ENCODE data around the gene SYT1.
"Not testable (repeated sequence)": the region's sequence is repeated elsewhere in the genome, so short reads cannot be mapped to it uniquely, and the experiment has no call there.

SYT1 gene

DNA sequence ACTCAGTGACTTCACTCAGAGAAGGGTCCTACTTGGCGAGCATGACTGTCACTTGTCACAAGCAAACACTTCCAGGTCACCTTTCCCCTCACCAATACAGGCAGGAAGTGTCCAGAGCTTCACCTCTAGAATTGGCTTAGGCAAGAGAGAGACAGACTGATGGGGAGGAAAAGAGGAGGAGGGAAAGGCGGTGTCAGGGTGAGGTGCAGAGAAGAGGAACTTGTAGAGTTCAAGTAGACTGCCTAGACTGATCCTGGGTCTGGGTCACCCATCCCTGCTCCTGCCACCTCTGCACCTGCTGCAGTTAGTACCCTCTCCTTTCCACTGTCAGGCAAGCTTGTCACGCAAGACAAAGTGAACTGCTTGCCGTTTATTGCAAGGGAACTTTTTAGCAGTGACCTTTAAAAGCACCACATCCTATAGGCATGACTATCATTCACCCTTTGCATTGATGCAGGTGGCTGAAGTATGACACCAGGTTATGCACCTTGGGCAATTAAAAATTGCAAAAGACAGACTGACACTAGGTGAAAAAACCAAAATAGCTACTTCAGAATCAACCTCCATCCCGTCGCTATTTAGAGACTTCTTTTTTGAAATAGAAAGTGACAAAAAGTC lies 292.4 kb downstream of the SYT1 start:
- no peak for DNase-seq

DNA sequence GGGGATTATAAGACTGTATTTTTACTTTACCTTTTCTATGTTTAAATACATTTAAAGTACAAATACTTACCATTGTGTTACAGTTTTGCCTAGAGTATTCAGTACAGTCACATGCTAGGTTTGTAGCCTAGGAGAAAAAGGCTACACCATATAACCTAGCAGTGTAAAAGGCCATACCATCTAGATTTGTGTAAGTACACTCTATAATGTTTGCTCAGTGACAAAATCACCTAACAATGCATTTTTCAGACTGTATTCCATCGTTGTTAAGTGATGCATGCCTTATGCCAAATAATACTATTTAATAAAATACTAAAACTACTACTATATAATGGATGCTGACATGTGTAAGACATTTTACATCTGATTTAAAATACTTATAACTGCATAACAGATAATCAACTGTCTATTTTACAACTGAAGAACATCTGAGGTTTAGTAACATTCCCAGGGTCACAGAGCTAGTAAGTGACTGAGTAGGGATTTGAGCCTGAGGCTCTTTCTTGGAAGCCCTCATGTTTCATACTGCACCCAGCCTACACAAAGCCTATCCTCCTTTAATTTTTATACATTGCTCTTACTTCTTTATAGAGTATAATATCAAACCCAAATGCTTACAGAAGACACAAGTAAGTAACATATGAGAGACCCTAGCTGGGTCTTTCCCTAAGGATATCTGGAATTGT lies 296.8 kb downstream of the SYT1 start:
- no peak for DNase-seq

DNA sequence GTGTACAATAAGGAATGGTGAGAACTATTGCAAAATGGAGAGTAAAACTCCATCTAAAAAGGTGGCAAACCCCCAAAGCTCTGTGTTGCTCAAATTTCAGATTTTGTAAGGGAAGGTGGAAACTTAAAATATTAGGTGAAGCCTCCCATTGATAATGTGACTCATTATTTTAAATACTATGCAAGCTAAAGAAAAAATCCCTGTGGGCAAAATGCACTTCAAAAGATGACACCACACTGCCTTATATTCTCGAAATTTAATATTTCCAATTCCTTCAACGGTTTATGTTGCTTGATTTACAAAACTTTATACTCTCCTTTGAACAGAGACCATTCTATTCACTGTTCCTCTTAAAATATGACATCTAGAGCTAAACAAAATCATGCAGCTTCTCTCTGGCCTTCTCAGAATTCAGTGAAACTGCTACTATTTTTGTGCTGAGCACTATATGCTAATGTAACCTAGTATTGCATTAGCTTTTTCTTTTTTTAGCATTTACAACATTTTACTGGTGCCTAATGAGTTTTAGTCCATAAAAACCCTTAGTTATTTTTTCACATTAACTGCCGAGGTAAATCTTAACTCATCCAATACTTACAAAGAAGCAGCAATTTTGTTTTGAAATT lies 297.7 kb downstream of the SYT1 start:
- no peak for DNase-seq

DNA sequence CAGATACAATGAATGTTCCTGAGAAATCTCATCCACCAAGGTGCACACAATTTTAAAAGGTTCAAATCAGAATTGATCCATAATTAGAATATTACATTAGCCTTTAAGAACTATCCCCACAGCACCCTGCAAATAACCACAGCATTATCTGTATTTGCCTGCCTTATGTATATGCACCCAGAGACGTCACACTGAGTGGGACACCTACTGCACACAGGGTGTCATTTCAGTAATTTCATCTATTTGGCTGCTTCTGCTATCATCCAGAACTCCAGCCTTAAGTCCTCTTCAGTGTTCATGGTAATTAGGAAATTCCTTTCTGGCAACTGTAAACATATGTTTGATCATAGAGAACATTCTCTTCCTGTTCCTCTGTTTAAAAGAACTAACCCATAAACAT lies 298.4 kb downstream of the SYT1 start:
- no peak for DNase-seq

DNA sequence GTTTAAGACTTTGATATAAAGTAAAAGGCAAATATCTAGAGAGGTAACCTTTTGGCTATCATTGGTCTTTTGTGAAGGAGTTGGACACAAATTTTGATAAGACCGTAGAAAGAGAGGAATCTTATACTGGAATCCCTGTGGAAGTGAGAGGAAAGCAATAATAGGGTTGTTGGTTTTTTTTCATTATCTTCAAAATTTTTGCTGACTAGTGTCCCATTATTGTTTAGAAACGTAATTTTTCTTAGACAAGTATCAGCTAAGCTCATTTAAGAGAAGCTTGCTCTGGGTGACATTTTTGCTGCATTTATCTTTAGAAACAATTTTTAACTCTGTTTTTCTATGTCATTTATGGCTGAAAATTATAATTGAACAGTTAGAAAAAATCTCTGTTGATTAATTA lies 300.3 kb downstream of the SYT1 start:
- DNase-seq: no peak

DNA sequence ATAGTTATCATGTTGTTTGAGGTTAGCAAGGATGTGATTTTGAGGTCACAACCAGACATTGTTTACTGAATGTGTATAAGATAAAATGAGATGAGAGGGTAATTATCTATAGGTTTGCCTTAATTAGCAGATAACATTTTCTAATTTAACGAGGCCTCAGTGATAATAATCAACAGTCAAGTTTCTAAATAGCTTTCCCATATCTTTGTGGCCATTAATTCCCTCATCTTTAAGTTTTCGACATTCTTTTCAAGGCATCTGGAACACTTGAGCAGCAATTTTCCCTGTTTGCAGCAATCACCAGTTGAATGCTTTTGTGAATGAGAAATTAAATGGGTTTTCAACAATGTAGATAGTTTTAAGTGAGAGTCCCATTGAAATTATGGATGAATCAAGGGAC lies 304.1 kb downstream of the SYT1 start:
- DNase-seq: no peak

DNA sequence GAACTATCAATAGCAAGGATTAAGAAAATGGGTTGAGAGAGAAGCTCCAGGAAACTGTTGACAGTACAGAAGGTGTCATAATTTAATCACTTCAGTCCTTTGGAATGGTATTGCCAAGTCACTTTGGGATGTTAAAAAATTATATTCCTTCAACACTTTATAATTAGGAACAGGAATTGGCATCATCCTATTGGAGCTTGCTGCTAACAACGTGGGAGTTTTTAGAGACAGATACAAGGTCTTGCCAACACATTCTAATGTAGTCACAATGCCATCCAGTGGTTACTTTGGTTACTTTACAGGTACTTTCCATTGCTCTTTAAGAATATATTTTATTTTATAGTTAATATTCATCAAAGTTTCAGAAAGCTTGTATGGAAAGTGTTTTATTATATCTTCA lies 310.1 kb downstream of the SYT1 start:
- no peak for DNase-seq

DNA sequence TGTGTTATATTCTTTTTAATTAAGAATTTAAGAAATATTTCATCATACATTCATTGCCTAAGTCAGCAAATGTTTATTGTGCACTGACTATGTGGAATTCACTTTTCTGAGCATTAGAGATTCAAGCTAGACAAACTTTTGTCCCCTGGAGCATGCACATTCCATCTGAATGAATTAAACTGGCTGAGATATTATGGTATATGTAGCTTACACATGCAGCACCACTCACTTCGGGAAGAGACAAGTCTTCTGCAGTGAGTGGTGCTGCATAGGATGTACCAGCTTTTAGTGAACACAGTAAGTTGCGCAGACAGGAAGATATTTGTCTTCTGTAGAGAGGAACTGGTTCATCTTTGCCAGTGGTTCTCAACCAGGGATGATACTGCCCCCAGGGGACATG lies 318.4 kb downstream of the SYT1 start:
- no peak for DNase-seq

DNA sequence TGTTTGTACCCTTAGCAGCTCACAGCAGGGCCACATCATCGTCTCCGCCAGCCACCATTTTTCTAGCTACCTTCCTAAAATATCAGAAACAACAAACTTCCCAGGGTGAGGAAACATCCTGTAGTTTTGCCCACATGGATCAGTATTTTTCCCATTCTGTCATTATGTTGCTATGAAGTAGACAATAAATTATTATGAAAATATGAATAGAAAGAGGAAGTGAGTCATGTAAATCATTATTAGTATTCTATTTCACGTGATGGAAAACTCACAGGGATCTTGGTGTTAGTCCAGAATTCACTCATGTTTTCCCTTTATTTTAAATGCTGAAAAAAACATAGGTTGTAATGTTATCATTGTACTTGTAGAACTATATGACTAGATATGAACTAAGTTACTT lies 319.4 kb downstream of the SYT1 start:
- no peak for DNase-seq

DNA sequence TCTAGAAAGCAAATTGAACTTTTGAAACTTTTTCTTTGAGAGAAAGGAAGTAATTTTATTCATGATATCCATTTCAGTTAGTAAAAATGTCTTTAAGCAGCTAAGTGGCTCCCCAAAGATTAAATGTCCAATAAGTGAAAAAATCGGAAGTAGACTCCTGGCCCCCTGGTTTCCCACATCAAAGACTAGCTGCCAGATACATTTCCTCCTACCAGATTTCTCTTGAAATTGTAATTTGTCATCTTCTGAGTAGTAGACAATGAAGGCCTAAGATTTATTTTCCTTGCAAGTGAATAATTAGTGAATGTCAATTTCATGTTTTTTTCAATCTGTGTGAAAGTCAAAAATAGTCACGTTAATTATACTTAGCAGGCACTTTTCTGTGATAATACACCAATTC lies 321.9 kb downstream of the SYT1 start:
- DNase-seq: no peak

DNA sequence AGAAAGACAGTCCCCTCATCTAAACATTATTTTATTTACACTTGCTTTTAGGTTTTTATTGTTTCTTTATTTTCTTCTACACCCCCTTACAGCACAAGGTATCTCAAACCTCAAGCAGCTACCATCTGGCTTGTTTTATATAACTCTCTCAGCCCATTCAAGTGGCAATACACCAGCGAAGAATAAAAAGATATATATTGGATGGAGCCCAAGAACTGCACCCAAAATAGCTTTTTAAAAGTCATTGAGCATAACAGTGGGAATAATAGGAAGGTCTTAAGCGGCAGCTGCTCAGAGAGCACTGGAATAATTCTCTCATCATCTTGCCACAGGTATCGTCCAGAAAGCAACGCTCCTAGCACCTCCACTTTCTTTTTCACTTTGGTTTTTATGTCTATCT lies 322.5 kb downstream of the SYT1 start:
- no peak for DNase-seq

DNA sequence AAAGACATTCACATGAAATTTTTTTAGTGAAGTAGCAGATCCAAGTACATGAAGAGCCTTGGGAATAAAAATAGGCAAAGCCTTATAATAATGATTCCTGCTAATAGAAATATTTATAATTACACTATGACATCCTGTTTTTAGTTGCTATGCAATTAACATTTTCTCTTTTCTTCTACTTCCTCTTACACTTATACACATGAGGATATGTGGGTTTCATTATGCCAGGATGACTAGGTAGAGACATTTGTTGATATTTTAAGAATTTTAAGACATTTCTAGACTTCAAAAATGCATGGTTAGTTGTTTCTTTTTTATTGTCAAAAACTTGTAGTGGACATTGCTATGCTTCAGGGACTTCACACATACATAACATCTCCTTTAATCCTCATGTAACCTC lies 326.8 kb downstream of the SYT1 start:
- no peak for DNase-seq

DNA sequence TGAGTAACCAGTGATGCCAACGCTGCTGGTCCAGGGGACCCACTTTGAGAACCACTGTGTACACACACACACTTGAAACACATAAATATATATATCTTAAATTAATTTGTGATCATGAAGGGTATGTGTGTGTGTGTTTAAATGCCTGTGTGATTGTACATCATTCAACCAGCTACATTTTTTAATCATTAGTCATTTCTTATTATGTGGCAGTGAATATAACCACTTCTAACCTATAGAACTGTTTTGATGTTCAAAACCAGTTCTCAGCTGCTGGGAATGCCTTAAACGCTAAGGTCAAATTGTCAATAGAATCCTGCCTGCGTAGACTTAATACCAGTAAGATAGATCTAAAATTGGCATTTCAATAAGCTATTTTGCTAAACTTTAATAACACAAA lies 330.0 kb downstream of the SYT1 start:
- DNase-seq: no peak

DNA sequence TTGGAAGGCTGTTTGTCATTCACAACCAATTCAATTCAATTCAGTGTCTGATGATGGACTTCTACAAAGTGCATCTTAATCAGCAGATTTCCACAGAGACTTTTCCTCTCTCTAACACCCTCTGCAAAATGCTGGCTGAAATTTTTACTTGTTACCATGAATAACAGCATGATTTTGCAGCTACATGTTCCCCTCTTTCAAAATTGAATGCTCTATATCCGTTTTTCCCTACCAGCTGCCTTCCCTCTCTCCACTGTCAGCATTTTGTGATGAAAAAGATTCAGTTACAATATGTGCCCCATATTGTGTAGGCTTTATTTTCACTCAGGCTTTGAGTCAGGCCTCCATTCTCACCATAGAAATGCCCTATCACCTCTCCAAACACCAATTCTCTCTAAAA lies 334.6 kb downstream of the SYT1 start:
- DNase-seq: no peak

DNA sequence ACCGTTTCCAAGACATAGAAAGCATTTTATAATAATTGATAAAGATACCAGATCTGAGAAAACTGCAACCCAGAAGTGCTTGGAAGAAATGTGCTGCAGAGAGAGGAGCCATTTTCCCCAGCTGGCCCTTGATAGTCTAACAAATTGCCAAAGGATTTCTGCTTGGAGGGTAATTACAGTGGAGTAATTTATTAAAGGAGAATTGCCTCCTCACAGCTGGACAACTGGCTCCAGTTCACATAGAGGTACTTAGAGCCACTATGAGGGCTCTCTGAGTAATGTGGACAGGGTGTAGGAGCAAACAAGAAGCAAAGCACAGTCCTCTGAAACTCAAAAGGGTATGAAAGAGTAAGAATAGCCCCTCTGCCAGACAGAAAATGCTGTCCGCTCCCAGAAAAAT lies 335.6 kb downstream of the SYT1 start:
- no peak for DNase-seq

DNA sequence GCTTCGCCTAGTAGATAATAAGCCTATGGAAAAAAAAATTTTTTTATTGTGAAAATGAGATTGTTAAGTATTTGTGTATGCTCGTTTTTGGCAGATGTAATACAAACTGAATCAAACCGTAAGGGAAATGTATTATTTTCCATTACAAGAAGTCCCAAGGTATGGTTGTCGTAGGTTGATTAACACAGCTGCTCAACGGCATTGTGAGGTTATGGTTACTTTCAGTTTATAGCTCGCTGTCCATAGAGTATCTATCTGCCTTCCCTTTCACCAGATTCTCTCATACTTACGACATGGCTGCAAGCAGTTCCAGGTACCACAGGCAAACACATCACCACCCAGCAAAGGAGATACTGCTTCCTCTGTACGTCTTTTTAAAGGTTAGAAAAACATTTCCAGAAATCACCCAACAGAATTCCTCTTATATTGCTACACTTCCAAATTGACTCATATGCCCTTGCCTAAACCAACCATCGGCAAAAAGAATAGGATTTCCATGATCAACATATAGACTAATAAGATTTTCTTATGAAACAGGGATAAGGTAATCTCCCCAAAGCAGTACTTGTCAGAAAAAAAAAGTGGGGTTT lies 338.6 kb downstream of the SYT1 start:
- no peak for DNase-seq

DNA sequence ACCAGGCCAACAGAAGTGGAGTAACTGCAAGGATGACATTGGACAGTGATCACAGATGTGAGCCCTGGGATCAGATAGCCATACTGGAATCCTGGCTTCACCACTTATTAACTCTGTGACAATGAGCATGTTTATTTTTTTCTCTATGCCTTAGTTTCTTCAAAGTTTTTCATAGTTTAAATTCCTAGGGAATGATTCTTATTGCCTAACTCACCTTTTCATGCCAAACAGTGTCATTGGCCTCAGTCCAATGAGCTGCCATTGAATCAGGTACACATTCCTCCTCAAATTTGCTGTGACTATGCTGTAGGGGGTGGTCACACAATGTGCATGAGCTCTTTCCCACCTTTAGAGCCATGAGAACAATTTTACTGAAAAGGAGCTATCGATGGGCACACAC lies 342.3 kb downstream of the SYT1 start:
- DNase-seq: no peak

DNA sequence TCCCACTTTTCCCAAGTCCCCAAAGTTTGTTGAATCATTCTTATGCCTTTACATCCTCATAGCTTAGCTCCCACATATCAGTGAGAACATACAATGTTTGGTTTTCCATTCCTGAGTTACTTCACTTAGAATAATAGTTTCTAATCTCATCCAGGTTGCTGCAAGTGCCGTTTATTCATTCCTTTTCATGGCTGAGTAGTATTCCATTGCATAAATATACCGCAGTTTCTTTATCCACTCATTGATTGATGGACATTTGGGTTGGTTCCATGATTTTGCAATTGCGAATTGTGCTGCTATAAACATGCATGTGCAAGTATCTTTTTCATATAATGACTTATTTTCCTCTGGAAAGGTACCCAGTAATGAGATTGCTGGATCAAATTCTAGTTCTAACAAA lies 345.8 kb downstream of the SYT1 start:
- not testable (repeated sequence) for DNase-seq

DNA sequence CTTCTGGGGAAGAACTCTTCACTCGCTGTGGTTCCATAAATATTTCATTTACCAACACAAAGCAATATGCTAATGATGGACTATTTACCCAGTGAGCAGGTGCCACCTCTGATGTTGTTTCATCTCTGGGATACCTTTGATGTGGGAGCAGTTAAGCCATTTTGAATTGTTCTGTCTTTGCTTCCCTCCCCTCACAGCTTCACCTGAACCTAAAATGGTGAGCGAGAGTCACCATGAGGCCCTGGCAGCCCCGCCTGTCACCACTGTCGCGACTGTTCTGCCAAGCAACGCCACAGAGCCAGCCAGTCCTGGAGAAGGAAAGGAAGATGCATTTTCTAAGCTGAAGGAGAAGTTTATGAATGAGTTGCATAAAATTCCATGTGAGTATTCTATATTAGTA lies 352.7 kb downstream of the SYT1 start:
- no peak for DNase-seq

DNA sequence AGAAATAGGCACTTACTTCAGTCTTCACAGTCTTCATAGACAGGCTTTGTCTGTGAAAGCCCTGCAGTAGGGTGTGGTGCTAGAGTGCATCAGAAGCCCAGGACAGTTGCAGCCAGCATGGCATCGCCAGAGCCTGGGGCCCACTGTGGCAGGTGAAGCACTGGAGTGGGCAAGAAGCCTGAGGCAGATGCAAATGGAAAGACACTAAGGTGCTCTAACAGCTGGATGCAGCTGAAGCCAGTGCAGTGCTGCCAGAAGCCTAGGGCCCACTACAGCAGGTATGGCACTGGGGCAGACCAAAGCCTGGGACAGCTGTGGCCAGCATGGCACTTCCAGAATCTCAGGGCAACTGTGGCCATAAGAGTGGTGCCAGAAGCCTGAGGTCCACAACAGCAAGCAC lies 358.6 kb downstream of the SYT1 start:
- no peak for DNase-seq

DNA sequence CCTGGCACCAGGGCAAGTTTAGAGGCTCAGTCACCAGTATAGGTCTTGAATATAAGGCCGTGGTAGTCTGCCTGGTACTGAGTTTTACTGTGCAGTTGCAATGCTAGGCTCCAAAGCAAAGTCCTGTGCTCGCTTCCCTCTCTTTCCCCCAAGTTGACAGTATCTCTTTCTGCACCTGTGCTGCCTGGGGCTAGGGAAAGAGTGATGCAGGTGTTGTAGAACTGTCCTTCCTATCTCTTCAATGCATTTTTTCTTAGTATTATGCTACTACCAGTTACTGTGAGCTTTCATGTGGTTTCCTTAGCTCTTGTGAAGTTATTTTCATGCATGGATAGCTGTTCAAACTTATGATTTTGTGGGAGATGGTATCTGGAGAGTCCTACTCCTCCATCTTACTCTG lies 359.2 kb downstream of the SYT1 start:
- DNase-seq: no peak

DNA sequence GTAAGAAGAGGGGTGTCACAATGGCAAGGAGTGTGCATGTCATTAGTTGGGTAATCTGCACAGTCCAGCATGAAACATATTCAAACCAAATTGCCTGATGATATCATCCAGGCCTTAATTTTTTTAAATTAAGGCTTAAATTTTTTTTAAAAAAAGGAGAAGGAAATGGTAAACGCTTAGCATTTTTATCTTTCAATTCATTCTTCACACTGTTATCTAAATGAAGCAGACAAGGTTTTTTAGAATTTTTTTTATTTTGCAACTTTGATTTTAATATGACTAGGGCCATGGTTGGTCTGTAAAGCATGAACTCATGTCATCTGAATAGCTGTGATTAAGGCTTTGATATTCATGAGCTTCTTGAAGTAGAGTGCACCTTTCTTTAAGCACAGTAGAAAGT lies 362.5 kb downstream of the SYT1 start:
- no peak for DNase-seq

DNA sequence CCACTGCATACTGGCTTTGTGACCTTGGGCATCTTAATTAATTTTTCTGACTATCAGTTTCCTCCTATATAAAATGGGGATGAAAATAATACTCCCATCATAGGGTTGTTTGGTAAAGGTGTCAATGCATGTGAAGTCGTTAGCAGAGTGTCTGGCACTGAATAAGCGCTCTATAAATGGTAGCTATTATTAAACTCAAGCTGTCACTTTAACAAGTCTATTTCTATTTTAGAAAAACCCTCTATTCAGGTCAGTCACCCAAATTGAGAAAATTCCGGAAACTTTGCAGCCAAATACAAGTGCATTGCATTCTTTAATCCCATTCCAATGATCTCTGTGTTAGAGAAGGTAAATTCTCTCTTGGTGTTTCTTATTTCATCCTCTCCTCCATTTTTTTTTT lies 363.1 kb downstream of the SYT1 start:
- no peak for DNase-seq

DNA sequence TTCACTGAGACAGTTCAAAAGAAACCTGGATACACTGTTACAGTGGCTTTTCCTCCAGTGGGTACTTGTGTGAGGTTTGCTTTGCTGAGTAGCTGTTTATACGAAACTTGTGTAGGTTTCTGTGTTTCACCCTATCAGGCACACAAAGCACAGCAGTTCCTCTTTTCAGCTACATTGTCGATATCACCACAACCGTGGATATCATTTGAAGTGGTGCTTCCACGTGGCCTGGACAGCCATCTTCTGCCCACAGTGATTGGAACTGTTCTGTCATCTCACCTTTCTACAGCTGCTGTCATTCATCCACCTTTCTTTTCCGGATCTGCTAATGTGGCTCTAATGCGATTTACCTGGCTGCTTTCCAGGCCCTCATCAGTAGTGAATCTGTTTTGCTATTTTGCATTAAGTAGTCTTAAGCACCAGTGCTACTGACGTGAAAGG lies 368.8 kb downstream of the SYT1 start:
- DNase-seq: no peak
